K562 (cell line): Measurements from ENCODE around the gene ZFYVE28. TPM values are rescaled to one million over a fixed set of nuclear protein-coding genes. Genes with fewer than 3 reads are reported as not detected.

Source experiments
- AFF4 ChIP-seq: sonication (generic); formaldehyde crosslinking; IDR thresholded peaks from 2 replicates; pipeline ENCODE4 v1.8.0; 2023; ENCODE audit warnings: mild to moderate bottlenecking, missing genetic modification reagents
- CTBP1 ChIP-seq: fragments of 450-650 bp; IDR thresholded peaks from 2 replicates; pipeline ENCODE4 v1.6.1; 2016; ENCODE audit warnings: borderline replicate concordance
- DDX20 ChIP-seq: fragments of 450-650 bp; IDR thresholded peaks from 2 replicates; pipeline ENCODE4 v1.6.1; 2016; ENCODE audit warnings: missing genetic modification characterization, low read depth, mild to moderate bottlenecking, missing compliant biosample characterization, moderate library complexity
- E2F3 ChIP-seq: fragments of 250-450 bp; sonication (Bioruptor Pico); IDR thresholded peaks from 2 replicates; pipeline ENCODE4 v1.4.0; 2020; ENCODE audit warnings: mild to moderate bottlenecking
- ETS2 ChIP-seq: IDR thresholded peaks from 2 replicates; pipeline ENCODE4 v1.6.1; 2016; ENCODE audit warnings: borderline replicate concordance, missing genetic modification characterization, mild to moderate bottlenecking, moderate library complexity, missing compliant biosample characterization; ENCODE audit not compliant: poor library complexity, severe bottlenecking
- ETV5 ChIP-seq: sonication (generic); formaldehyde crosslinking; IDR thresholded peaks from 2 replicates; pipeline ENCODE4 v1.4.0; 2020; ENCODE audit warnings: low read depth, mild to moderate bottlenecking, missing genetic modification reagents
- FOXK2 ChIP-seq, 2 experiments: fragments of 450-650 bp; IDR thresholded peaks in 1 of 2; conservative IDR thresholded peaks in 1 of 2; 2 replicates each; pipeline ENCODE4 v1.6.1; 2016; ENCODE audit warnings: low read depth in 2 of 2, mild to moderate bottlenecking in 1 of 2
- GATA2 ChIP-seq: sonication (generic); formaldehyde crosslinking; IDR thresholded peaks from 2 replicates; pipeline ENCODE4 v1.4.0; 2020; ENCODE audit warnings: mild to moderate bottlenecking, missing genetic modification reagents
- HDAC2 ChIP-seq: fragments of 450-650 bp; IDR thresholded peaks from 2 replicates; pipeline ENCODE4 v1.6.1; 2016; ENCODE audit warnings: mild to moderate bottlenecking
- HOMEZ ChIP-seq: fragments of 250-450 bp; sonication (Bioruptor Pico); IDR thresholded peaks from 2 replicates; pipeline ENCODE4 v1.4.0; 2020; ENCODE audit warnings: mild to moderate bottlenecking, moderate library complexity
- NFIX ChIP-seq: fragments of 250-450 bp; sonication (Bioruptor Pico); IDR thresholded peaks from 2 replicates; pipeline ENCODE4 v1.4.0; 2020; ENCODE audit warnings: low read depth, mild to moderate bottlenecking, moderate library complexity
- NKRF ChIP-seq: fragments of 450-650 bp; IDR thresholded peaks from 2 replicates; pipeline ENCODE4 v1.6.1; 2016; ENCODE audit warnings: borderline replicate concordance
- NR4A1 ChIP-seq, 2 experiments: fragments of 250-450 bp in 1 of 2; fragments of 450-650 bp in 1 of 2; sonication (Bioruptor Pico) in 1 of 2; IDR thresholded peaks; 2 replicates each; pipeline versions ENCODE4 v1.4.0 to v1.6.1; 2016 to 2020; ENCODE audit warnings: mild to moderate bottlenecking in 2 of 2, missing compliant biosample characterization in 1 of 2, missing genetic modification characterization in 1 of 2, moderate library complexity in 1 of 2
- NRF1 ChIP-seq, 2 experiments: fragments of 450-650 bp; IDR thresholded peaks in 1 of 2; conservative IDR thresholded peaks in 1 of 2; 2 replicates each; pipeline ENCODE4 v1.6.1; 2014; ENCODE audit warnings: mild to moderate bottlenecking in 2 of 2
- PYGO2 ChIP-seq: fragments of 450-650 bp; IDR thresholded peaks from 2 replicates; pipeline ENCODE4 v1.6.1; 2016; ENCODE audit warnings: mild to moderate bottlenecking, missing genetic modification characterization, moderate library complexity, missing compliant biosample characterization
- THAP7 ChIP-seq: fragments of 250-450 bp; sonication (Bioruptor Pico); IDR thresholded peaks from 2 replicates; pipeline ENCODE4 v1.5.0; 2021
- ZKSCAN8 ChIP-seq: fragments of 200-800 bp; sonication (Bioruptor generic); IDR thresholded peaks from 2 replicates; pipeline ENCODE4 v1.6.1; 2016; ENCODE audit warnings: missing genetic modification characterization, missing compliant biosample characterization
- ZNF830 ChIP-seq: fragments of 250-450 bp; sonication (Bioruptor Pico); IDR thresholded peaks from 2 replicates; pipeline ENCODE4 v1.5.0; 2021; ENCODE audit warnings: mild to moderate bottlenecking
- polyA plus RNA-seq, 8 experiments: library from polyadenylated mRNA; depleted of rRNA in 4 of 8; stranded (reverse) in 5 of 8; unstranded in 3 of 8; fragments of >200 nt; fragmentation: Nextera tagmentation in 2 of 8; fragmentation: Illumina TruSeq in 1 of 8; extraction: Ambion mirVana in 2 of 8; extraction: Trizol in 1 of 8; gene quantifications; 2 replicates each; pipeline versions ENCODE4 v1.2.1 to v1.2.3, GENCODE V29; 2011 to 2014; ENCODE audit warnings: inconsistent platforms in 1 of 8, missing spikeins in 1 of 8
- total RNA-seq, 7 experiments: library from RNA; depleted of rRNA in 6 of 7; stranded (reverse); fragments of >200 nt in 6 of 7; fragmentation: Illumina TruSeq in 2 of 7; extraction: Trizol in 2 of 7; gene quantifications; 2 replicates each; pipeline versions ENCODE4 v1.2.1 to v1.2.3, GENCODE V29; 2011 to 2021; ENCODE audit warnings: low replicate concordance in 1 of 7

The ZFYVE28 gene
- total and polyA plus RNA-seq, 9 of the 15 experiments (the other 6 are each of a cell fraction or from before 2014, with no cell fraction given) = 1.3 to 24.8 (median 8.9) TPM

- TF ChIP-seq NFIX (no peak), FOXK2 (conservative IDR thresholded peaks at IDR 0.05 in 1 of 2, IDR thresholded peaks at IDR 0.05 in 1 of 2; ENCODE audit: low read depth in 2 of 2) (no peak), HDAC2 (0 out of 2 replicates have a peak, but pooled peaks have one; percentile 56), ETS2 (tag) (no peak), THAP7 (CRISPR knock-in tag) (no peak), HOMEZ (CRISPR knock-in tag) (no peak), DDX20 (no peak), AFF4 (CRISPR knock-in tag) (no peak), ETV5 (CRISPR knock-in tag) (no peak), CTBP1 (peak; percentile 96), ZNF830 (CRISPR knock-in tag) (no peak), NR4A1 (CRISPR knock-in tag; IDR thresholded peaks at IDR 0.05) (no peak), NR4A1 (tag; IDR thresholded peaks at IDR 0.05) (no peak; the same call in 1 of the 2 replicates), NKRF (no peak), PYGO2 (tag) (no peak), GATA2 (CRISPR knock-in tag) (no peak), ZKSCAN8 (CRISPR knock-in tag) (no peak), NRF1 (conservative IDR thresholded peaks at IDR 0.05 in 1 of 2, IDR thresholded peaks at IDR 0.05 in 1 of 2) (0 out of 4 replicates have a peak, but pooled peaks of 1 of the 2 experiments have one; percentile 23), E2F3 (no peak)
Measured at GRCh38 chr4:2441393-2442174, 23.1 kb upstream of the ZFYVE28 start (continued).
